GM19455 (cell line): Measurements from ENCODE around the gene SRGAP2B.
"Not testable (repeated sequence)": the region's sequence is repeated elsewhere in the genome, so short reads cannot be mapped to it uniquely, and the experiment has no call there.

Experiments
- ATAC-seq: cut with Tn5 transposase; IDR thresholded peaks from one replicate; pipeline ENCODE4 v1.9.1; 2021; ENCODE audit not compliant: unreplicated experiment

Gene SRGAP2B

DNA sequence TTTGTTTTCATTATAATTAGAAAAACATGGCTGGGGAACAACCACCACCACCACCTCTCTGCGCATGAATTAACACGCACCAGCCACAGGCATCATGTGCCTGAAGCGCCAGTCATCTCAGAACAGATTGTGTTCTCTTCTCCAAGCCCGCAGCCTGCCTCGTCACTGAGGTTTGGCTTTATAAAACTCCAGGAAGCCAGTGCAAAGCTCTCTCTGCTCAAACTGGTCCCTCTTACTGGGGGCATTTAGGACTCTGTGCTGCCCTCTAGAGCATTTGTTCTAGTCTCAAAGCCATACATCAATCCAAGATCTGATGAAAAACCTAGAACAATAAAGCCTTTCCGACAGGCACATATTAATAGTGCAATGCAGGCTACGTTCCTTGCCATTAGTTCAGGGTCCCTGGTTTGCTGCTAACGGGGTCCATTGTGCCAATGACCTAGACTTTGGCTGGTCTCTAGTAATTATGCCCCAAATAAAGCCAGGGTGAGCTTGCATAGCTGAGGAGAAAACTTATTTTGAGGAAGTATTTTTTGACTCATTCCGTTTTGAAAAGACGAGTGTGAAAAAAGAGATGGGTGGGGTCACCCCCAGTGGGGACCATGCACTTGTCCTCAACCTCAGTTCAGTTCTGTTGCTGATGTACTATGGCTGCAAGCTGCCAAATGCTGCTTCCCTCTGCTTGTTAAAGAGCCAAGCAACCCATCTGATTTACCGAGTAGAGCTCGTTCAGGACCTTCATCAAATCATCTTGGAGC, 181.0 kb downstream of the SRGAP2B start:
- not testable (repeated sequence) for ATAC-seq

DNA sequence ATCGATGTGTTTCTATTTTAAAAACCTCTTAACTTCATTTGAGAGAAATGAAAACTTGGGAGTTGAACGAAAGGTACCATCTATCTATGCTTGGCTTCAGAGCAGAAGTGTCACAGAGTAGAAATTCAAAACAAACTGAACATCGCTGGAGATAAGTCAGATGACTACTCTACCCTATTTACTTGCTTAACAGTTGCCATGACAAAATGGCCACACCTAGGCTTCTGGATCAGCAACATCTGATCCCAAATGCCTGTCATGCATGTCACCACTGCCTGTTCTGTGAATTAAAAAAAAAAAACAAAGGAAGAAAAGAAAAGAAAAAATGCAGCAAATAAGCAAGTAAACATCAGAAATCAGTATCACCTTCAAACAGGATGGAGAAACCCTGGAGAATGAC, 181.7 kb downstream of the SRGAP2B start:
- ATAC-seq, result not testable (repeated sequence)

DNA sequence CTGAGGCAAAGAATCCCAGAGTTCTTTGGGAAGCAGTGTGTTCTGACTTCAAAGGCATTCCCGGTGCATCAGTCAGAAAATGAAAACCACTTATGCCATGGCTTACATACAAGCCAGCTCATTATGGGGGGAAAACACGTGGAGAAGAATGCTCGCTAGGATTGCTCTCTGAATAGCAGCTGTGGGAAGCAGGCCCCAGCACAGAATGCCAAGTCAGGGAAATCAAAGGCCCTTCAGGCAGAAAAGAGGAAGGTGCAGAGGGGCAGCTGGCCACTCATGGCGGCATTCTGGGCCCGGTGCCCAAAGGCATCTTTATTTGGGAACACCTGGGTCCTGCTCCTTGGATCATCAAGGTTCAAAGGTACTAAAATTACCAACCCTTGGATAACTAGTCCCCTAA, 184.4 kb downstream of the SRGAP2B start:
- ATAC-seq, result not testable (repeated sequence)

DNA sequence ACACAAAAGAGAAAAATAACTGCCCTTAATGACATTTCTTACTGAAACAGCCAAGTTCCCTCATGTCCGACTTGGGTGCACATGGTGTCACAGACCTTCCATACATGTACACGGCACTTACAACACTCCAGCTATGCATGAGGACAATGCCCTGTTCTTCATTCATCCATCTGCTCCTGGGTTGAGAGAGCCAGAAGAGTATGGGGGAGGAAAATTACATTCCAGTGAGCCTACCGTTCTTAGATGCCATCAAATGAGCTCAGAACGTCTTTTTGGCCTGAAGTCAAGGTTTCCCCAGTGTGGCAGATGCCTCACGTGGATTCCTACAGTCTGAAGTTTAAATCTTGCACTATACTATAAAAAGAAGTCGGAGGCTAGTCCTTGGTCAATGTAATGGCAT, 194.3 kb downstream of the SRGAP2B start:
- ATAC-seq, result not testable (repeated sequence)

DNA sequence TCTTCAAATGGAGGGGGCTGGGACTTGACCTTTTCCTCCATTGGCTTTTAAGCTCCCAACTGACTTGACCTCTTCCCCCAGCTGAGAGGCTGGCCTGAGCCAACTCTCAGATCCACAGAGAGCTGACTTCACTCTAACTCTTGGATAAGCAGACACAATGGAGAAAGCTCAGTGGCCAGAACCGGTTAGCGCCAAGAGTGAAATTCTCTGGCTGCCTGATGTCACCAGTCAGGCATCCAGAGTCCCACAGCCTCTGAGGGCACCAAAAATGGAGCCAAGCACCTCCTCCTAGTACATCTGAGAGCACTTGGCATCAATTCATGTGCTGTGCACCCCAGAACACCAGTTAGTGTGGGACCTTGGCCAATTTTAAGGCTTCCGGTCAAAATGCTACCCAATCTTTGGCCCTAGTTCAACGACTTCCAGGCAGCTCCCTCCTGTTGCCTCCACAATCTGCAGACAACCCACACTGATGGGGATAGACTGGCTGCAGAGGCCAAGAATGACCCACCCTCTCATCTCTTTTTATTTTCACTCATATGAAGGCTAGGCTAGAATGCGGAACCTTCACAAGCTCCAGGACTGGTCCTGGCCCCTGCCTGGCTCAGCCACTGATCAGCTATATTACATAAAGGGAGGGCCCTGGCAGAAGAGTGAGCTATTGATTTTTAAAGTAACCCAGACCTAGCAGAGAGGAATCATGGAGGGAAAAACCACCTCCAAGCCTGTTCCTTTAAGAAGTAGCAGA, 200.5 kb downstream of the SRGAP2B start:
- not testable (repeated sequence) for ATAC-seq

DNA sequence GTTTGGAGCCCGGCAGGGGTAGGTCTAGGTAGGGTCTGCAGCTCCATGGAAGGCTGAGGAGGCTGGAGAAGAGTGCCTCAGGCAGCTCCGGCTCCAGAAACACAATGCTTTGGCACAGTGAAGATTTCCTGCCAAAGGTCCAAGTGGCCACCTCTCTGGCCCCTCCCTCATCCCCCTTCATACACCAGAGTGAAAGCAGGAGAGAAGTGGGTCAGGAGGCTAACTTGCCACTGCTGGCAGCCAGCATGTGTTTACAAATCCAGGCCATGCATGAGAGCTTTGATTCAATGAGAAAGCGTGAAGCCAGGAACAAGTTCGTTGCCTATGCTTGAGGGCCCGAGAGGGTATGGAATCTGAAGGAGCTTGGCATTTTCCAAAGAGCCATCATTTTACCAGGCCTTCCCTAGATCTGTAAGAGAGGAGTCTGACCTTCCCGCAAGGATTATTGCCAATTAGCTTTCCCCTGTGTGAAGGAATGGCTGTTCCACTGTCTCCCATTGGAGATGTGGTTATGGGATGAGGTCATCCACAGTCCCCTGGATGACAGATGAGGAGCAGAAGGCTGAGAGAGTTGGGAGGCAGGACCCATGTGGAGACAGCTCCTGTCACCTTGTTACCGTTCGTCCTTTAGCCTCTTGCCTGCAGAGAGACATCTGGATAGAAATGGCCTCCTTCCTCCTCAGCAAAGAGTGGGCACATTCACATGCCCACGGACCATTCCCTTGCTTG, 201.3 kb downstream of the SRGAP2B start:
- not testable (repeated sequence) for ATAC-seq

DNA sequence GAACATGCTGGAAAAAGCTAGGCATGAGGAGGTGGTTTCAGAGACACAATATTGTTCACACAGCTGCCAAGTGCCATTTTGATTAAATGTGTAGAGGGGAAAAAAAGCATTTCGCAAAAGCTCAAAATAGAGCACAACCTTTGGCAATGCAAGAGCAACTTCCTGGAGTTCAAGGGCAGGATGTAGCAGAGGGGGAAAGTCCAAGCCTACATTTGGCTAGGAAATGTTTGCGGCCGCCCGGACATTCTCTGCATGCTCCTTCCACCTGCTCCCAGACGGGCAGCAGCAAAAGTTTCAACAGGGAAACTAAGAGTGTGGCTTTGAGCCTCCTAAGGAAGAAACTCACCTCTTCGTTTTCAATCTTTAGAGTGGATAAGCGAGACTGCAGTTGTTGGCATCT, 202.1 kb downstream of the SRGAP2B start:
- not testable (repeated sequence) for ATAC-seq

DNA sequence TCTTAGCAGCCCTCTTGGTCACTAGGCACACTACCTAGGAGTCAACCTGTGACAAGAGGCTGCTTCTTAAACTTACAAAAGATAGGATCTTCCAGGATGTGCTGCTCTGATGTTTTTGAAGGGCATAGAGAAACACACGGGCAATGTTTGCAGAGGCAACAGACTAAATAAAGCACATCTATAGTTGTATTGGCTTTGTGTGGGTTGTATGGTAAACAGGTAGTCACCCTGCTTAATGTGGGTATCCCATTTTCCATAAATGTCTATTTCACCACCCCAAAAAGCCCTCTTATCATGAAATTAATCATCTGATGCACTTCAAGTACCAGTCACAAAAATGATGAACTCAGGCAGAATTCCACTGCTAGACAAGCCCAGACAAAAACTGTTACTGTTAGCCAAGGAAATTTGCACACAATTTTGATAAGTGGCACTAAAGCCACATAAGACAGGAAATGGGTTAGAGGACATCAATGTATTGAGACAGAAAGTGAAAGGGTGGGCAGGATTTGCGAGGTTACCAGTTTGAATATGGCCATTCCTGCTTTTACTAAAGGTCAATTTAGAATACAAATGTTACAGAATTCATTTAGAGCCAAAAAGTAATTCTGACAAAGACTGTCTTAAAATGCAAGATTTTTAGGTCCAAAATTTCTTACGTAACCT, 205.5 kb downstream of the SRGAP2B start:
- ATAC-seq, result not testable (repeated sequence)

DNA sequence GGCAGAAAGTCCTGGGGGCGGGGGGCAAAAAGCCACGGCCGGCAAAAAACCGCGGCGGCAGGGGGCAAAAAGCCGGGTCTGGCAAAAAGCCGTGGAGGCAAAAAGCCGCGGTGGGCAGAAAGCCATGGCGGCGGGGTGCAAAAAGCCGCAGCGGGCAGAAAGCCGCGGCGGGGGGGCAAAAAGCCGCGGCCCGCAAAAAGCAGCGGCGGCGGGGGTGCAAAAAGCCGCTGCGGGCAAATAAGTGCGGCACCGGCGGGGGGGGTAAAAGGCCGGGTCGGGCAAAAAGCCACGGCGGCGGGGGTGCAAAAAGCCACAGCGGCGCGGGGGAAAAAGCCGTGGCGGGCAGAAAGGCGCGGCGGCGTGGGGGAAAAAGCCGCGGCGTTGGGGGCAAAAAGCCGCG, 212.1 kb downstream of the SRGAP2B start:
- not testable (repeated sequence) for ATAC-seq

DNA sequence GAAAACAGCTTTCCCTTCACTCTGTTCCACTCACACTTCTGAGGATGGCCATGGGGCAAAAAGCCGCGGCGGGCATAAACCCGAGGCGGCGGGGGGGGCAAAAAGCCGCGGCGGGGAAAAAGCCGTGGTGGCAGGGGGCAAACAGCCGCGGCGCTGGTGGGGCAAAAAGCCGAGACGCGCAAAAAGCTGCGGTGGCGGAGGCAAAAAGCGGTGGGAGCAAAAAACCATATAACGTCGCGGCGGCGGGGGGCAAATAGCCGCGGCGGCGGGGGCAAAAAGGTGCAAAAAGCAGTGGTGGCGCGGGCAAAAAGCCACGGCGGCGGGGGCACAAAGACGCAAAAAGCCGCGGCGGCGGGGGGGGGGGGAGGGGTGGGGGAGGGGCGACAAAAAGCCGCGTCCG, 212.8 kb downstream of the SRGAP2B start:
- ATAC-seq, result not testable (repeated sequence)

DNA sequence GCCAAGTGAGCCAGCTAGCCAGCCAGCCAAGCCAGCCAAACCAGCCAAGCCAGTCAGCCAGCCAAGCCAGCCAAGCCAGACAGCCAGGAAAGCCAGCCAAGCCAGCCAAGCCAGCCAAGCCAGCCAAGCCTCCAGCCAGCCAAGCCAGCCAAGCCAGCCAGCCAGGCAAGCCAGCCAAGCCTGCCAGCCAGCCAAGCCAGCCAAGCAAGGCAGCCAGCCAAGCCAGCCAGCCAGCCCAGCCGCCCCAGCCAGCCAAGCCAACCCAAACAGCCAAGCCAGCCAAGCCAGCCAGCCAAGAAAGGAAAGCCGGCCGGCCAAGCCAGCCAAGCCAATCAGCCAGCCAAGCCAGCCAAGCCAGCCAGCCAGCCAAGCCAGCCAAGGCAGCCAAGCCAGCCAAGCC, 236.5 kb downstream of the SRGAP2B start:
- ATAC-seq, result not testable (repeated sequence)
